Measurements from ENCODE around the gene CCDC12. TPM values are rescaled to one million over a fixed set of nuclear protein-coding genes. Genes with fewer than 3 reads are reported as not detected.
A peak's percentile ranks its signal among the peaks of the same experiment; 100 is the strongest.

Gene CCDC12
- total and polyA plus RNA-seq, 2 of the 13 experiments (the other 11 are each of a cell fraction or from before 2014, with no cell fraction given) = 30.1 to 49.5 TPM

DNA sequence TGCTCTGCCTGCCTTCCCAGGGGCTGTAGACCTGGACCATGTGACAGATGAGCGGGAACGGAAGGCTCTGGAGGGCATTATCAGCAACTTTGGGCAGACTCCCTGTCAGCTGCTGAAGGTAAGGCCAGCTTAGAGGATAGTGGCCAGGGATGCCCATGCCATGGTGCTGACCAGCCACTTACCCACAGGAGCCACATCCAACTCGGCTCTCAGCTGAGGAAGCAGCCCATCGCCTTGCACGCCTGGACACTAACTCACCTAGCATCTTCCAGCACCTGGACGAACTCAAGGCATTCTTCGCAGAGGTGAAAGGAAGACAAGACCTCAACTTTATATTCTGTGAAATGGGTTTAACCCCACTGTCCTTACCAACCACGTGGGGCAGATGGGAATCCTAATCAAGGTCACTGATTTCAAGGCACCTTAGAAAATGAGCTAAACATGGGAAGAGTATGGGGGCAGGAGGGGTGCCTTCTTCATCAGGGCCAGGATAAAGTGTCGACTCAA is 29.7 kb upstream of the CCDC12 start:
- in situ Hi-C loops (cut with HindIII; ENCODE audit: extremely low pct_ligation_motif_present, low pct_unique_long_range_greater_than_20kb) (no loop called here), intact Hi-C loops (cut with micrococcal nuclease; ENCODE audit: unreplicated experiment) (no loop called here)
- DNase-seq (ENCODE audit: low spot score) (no peak), FAIRE-seq (no peak), ATAC-seq (no peak)
- Histone ChIP-seq H3K4me1 (ENCODE audit: insufficient read depth, low read length) (no peaks in the 10 kb centered on the region; the same call in 1 of the 2 replicates), H4K20me1 (ENCODE audit: insufficient read depth, low read length) (no peaks in the 10 kb centered on the region), H3K9me3 (ENCODE audit: low read length) (no peaks in the 10 kb centered on the region), H3K9ac (ENCODE audit: insufficient read depth, low read depth, low read length) (no peak overlapping the region), H3K27me3 (ENCODE audit: control insufficient read depth in 1 of 2, insufficient read depth in 2 of 2, low read length in 2 of 2) (no peaks in the 10 kb centered on the region), H2AFZ (ENCODE audit: low read length) (no peak overlapping the region), H3K4me2 (ENCODE audit: low read depth, low read length) (no peak overlapping the region), H3K36me3 (replicated peaks in 1 of 2; ENCODE audit: control insufficient read depth in 1 of 2, insufficient read depth in 2 of 2, low read length in 2 of 2) (peaks cover 8 to 28% of the 10 kb centered on the region in 2 experiments), H3K27ac (ENCODE audit: extremely low read length, insufficient read depth, low read length) (no peak overlapping the region), H3K79me2 (ENCODE audit: insufficient read depth, low read length) (no peaks in the 10 kb centered on the region), H3K4me3 (replicated peaks in 1 of 3; ENCODE audit: insufficient read depth in 1 of 3, low read depth in 2 of 3, low read length in 3 of 3) (no peak overlapping the region)
- ChIA-PET POLR2A (interaction anchor here (1.0 kb wide), 1 partner anchor 29 kb away, joined by 4 read pairs; the partner anchor contains the start of gene CCDC12), CTCF (ENCODE audit: low intra/inter-chr PET ratio, low total read pairs) (no interaction called here)
- no TSS peak for BruUV-seq (replicated peaks)
- 96% methylated on average over 8 of the region's 9 CpGs for WGBS (ENCODE audit: low lambda C conversion rate)
- TF ChIP-seq FOSL1 (CRISPR knock-in tag; IDR thresholded peaks at IDR 0.05; ENCODE audit: borderline replicate concordance) (no peak), ZNF629 (CRISPR knock-in tag; conservative IDR thresholded peaks at IDR 0.05) (peak; percentile 89), ZMYM3 (CRISPR knock-in tag; IDR thresholded peaks at IDR 0.05) (peak; percentile 45; the same call in 1 of the 2 replicates), HOXD1 (CRISPR knock-in tag; IDR thresholded peaks at IDR 0.05) (no peak), DPF2 (CRISPR knock-in tag; IDR thresholded peaks at IDR 0.05; ENCODE audit: borderline replicate concordance, low read depth) (no peak)

GRCh38 chr3:47005212-47006144 is 28.9 kb upstream of the CCDC12 start:
- intact Hi-C loops (cut with micrococcal nuclease; ENCODE audit: unreplicated experiment) = no loop called here
- FAIRE-seq (no peak), DNase-seq (ENCODE audit: low spot score) (no peak), ATAC-seq (no peak)
- Histone ChIP-seq H3K79me2 (ENCODE audit: insufficient read depth, low read length) (no peaks in the 10 kb centered on the region), H3K27ac (ENCODE audit: extremely low read length, insufficient read depth, low read length) (no peak overlapping the region), H3K9me3 (ENCODE audit: low read length) (no peaks in the 10 kb centered on the region), H3K9ac (ENCODE audit: insufficient read depth, low read depth, low read length) (no peak overlapping the region), H3K27me3 (ENCODE audit: control insufficient read depth in 1 of 2, insufficient read depth in 2 of 2, low read length in 2 of 2) (no peaks in the 10 kb centered on the region), H2AFZ (ENCODE audit: low read length) (no peak overlapping the region), H3K36me3 (replicated peaks in 1 of 2; ENCODE audit: control insufficient read depth in 1 of 2, insufficient read depth in 2 of 2, low read length in 2 of 2) (peaks cover 8 to 28% of the 10 kb centered on the region in 2 experiments), H4K20me1 (ENCODE audit: insufficient read depth, low read length) (no peaks in the 10 kb centered on the region), H3K4me2 (ENCODE audit: low read depth, low read length) (no peak overlapping the region), H3K4me1 (ENCODE audit: insufficient read depth, low read length) (no peaks in the 10 kb centered on the region; the same call in 1 of the 2 replicates), H3K4me3 (replicated peaks in 1 of 3; ENCODE audit: insufficient read depth in 1 of 3, low read depth in 2 of 3, low read length in 3 of 3) (no peak overlapping the region)
- BruUV-seq (replicated peaks) = no TSS peak
- ChIA-PET CTCF (ENCODE audit: low intra/inter-chr PET ratio, low total read pairs) (no interaction called here), POLR2A (interaction anchor here (1.0 kb wide), 1 partner anchor 29 kb away, joined by 4 read pairs; the partner anchor contains the start of gene CCDC12)
- TF ChIP-seq, protein P1, sequence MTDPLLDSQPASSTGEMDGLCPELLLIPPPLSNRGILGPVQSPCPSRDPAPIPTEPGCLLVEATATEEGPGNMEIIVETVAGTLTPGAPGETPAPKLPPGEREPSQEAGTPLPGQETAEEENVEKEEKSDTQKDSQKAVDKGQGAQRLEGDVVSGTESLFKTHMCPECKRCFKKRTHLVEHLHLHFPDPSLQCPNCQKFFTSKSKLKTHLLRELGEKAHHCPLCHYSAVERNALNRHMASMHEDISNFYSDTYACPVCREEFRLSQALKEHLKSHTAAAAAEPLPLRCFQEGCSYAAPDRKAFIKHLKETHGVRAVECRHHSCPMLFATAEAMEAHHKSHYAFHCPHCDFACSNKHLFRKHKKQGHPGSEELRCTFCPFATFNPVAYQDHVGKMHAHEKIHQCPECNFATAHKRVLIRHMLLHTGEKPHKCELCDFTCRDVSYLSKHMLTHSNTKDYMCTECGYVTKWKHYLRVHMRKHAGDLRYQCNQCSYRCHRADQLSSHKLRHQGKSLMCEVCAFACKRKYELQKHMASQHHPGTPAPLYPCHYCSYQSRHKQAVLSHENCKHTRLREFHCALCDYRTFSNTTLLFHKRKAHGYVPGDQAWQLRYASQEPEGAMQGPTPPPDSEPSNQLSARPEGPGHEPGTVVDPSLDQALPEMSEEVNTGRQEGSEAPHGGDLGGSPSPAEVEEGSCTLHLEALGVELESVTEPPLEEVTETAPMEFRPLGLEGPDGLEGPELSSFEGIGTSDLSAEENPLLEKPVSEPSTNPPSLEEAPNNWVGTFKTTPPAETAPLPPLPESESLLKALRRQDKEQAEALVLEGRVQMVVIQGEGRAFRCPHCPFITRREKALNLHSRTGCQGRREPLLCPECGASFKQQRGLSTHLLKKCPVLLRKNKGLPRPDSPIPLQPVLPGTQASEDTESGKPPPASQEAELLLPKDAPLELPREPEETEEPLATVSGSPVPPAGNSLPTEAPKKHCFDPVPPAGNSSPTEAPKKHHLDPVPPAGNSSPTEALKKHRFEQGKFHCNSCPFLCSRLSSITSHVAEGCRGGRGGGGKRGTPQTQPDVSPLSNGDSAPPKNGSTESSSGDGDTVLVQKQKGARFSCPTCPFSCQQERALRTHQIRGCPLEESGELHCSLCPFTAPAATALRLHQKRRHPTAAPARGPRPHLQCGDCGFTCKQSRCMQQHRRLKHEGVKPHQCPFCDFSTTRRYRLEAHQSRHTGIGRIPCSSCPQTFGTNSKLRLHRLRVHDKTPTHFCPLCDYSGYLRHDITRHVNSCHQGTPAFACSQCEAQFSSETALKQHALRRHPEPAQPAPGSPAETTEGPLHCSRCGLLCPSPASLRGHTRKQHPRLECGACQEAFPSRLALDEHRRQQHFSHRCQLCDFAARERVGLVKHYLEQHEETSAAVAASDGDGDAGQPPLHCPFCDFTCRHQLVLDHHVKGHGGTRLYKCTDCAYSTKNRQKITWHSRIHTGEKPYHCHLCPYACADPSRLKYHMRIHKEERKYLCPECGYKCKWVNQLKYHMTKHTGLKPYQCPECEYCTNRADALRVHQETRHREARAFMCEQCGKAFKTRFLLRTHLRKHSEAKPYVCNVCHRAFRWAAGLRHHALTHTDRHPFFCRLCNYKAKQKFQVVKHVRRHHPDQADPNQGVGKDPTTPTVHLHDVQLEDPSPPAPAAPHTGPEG (CRISPR knock-in tag; IDR thresholded peaks at IDR 0.05) = no peak
- TF ChIP-seq ERF (CRISPR knock-in tag; IDR thresholded peaks at IDR 0.05) = no peak
- WGBS (ENCODE audit: low lambda C conversion rate) = 95% methylated on average over 18 of the region's 32 CpGs
- in situ Hi-C loops (cut with HindIII; ENCODE audit: extremely low pct_ligation_motif_present, low pct_unique_long_range_greater_than_20kb) = no loop called here
